Stimulated activated CD8-positive, alpha-beta memory T cell treated with anti-CD3 and anti-CD28 coated beads, Interleukin-2, amount 100 ng/mL, for 1 hour (primary cell): ENCODE data around the gene SCN2B.

Experiments used
- DNase-seq, 2 donors: peaks; one replicate each; pipeline ENCODE4 v3.0.0-alpha.2; 2020; ENCODE audit warnings: low read depth in 2 of 2

The SCN2B gene

GRCh38 chr11:118175993-118176777 is at the start of gene SCN2B:
Gene SCN2B (minus strand): TSS chr11:118176639. CDS start chr11:118176431, 208 bp downstream.
- no peak for DNase-seq

GRCh38 chr11:118224511-118225188 is 48.2 kb upstream of the SCN2B start, which contains the start of gene JAML:
Gene JAML (minus strand): TSS chr11:118225011. CDS start chr11:118214866, 10,145 bp downstream.
- peak in 1 of 2 donors; percentile 27 for DNase-seq

GRCh38 chr11:118223992-118224391 is 47.6 kb upstream of the SCN2B start:
- DNase-seq, result no peak

GRCh38 chr11:118223570-118223969 is 47.1 kb upstream of the SCN2B start:
- DNase-seq, result no peak

- no peak for DNase-seq
Measured at GRCh38 chr11:118222437-118222836, 46.0 kb upstream of the SCN2B start.

- DNase-seq, result no peak
Measured at GRCh38 chr11:118221419-118221818, 45.0 kb upstream of the SCN2B start.

- no peak for DNase-seq
Measured at GRCh38 chr11:118219732-118220131, 43.3 kb upstream of the SCN2B start.

- DNase-seq, result no peak
Measured at GRCh38 chr11:118219244-118219643, 42.8 kb upstream of the SCN2B start.

GRCh38 chr11:118217575-118217974 is 41.1 kb upstream of the SCN2B start:
- DNase-seq, result no peak

GRCh38 chr11:118216621-118217481 is 40.4 kb upstream of the SCN2B start:
- DNase-seq, result no peak

GRCh38 chr11:118215765-118216164 is 39.3 kb upstream of the SCN2B start:
- no peak for DNase-seq

GRCh38 chr11:118215262-118215661 is 38.8 kb upstream of the SCN2B start:
- DNase-seq, result no peak

- no peak for DNase-seq
Measured at GRCh38 chr11:118214210-118214914, 37.9 kb upstream of the SCN2B start.

GRCh38 chr11:118213781-118214180 is 37.3 kb upstream of the SCN2B start:
- no peak for DNase-seq

- no peak for DNase-seq
Measured at GRCh38 chr11:118213201-118213600, 36.8 kb upstream of the SCN2B start.

GRCh38 chr11:118212781-118213191 is 36.3 kb upstream of the SCN2B start:
- DNase-seq, result no peak

GRCh38 chr11:118212131-118212725 is 35.8 kb upstream of the SCN2B start:
- DNase-seq, result no peak

GRCh38 chr11:118211006-118211405 is 34.6 kb upstream of the SCN2B start:
- DNase-seq, result no peak

GRCh38 chr11:118210323-118210722 is 33.9 kb upstream of the SCN2B start:
- no peak for DNase-seq

GRCh38 chr11:118209033-118209432 is 32.6 kb upstream of the SCN2B start:
- DNase-seq, result no peak

GRCh38 chr11:118207079-118207478 is 30.6 kb upstream of the SCN2B start:
- DNase-seq, result no peak
